GM12878 (cell line): ENCODE data around the gene MYO1H. TPM values are rescaled to one million over a fixed set of nuclear protein-coding genes. Genes with fewer than 3 reads are reported as not detected.

Source experiments
- ATAC-seq: fragments of 200-7000 bp; cut with Tn5 transposase; 3 replicates; pipeline ENCODE4 v1.9.1; 2020; ENCODE audit warnings: mild to moderate bottlenecking, moderate library complexity
- BruUV-seq: library from RNA; stranded (reverse); fragments of 400-500 nt; replicated peaks from 2 replicates; lab custom pipeline; 2021; lab: Mats Ljungman, UMichigan
- CTCF ChIA-PET: fragments of 300-600 bp; sonication (Branson Sonifier 250); formaldehyde crosslinking; extraction: SDS; loops from one replicate; lab custom pipeline; 2021; ENCODE audit warnings: inconsistent platforms; lab: Yijun Ruan, JAX
- POLR2A ChIA-PET: fragments of 350-600 bp; formaldehyde crosslinking; extraction: SDS; loops from one replicate; lab custom pipeline; 2021; ENCODE audit warnings: inconsistent platforms; lab: Charles Lee
- RAD21 ChIA-PET: fragments of 300-600 bp; sonication (Branson Sonifier 250); formaldehyde crosslinking; loops from one replicate; lab custom pipeline; 2023; ENCODE audit warnings: antibody characterized with exemption; ENCODE audit not compliant: unreplicated experiment; lab: Charles Lee
- SMC1A ChIA-PET: fragments of 300-600 bp; sonication (Branson Sonifier 250); formaldehyde crosslinking; loops from one replicate; lab custom pipeline; 2023; ENCODE audit not compliant: unreplicated experiment, uncharacterized antibody; lab: Charles Lee
- DNase-seq: peaks from one replicate; pipeline ENCODE4 v3.0.0-alpha.2; 2011; ENCODE audit warnings: low read depth, low spot score
- FAIRE-seq: peaks from 3 replicates; lab custom pipeline; 2011; peaks lifted over from hg19 to GRCh38; lab: Jason Lieb, UNC
- H2AFZ ChIP-seq: 2 replicates; pipeline ENCODE4 v1.6.0; 2011; ENCODE audit warnings: low read depth, low read length, control low read depth; ENCODE audit not compliant: control insufficient read depth
- H3K27ac ChIP-seq: 2 replicates; pipeline ENCODE4 v1.5.1; 2011; ENCODE audit warnings: control low read depth; ENCODE audit not compliant: control insufficient read depth, insufficient read depth
- H3K27me3 ChIP-seq, 2 experiments: replicated peaks in 1 of 2; 2 replicates each; pipeline versions ENCODE4 v1.6.0 to v1.6.1; 2011; ENCODE audit warnings: low read length in 1 of 2; ENCODE audit not compliant: control insufficient read depth in 2 of 2, insufficient read depth in 2 of 2
- H3K36me3 ChIP-seq, 2 experiments: 2 replicates each; pipeline ENCODE4 v1.5.1; 2011; ENCODE audit warnings: low read length in 1 of 2; ENCODE audit not compliant: control insufficient read depth in 2 of 2, insufficient read depth in 2 of 2
- H3K4me1 ChIP-seq: 2 replicates; pipeline ENCODE4 v1.6.1; 2011; ENCODE audit warnings: mild to moderate bottlenecking, low read length, moderate library complexity, mixed read lengths; ENCODE audit not compliant: control insufficient read depth, insufficient read depth
- H3K4me2 ChIP-seq: 2 replicates; pipeline ENCODE4 v1.6.0; 2011; ENCODE audit warnings: control low read depth; ENCODE audit not compliant: control insufficient read depth, insufficient read depth
- H3K4me3 ChIP-seq: fragments of 200-600 bp; sonication (generic); 2 replicates; pipeline ENCODE4 v1.5.1; 2016
- H3K79me2 ChIP-seq: 2 replicates; pipeline ENCODE4 v1.6.0; 2011; ENCODE audit warnings: low read length; ENCODE audit not compliant: control insufficient read depth, insufficient read depth
- H3K9ac ChIP-seq: 2 replicates; pipeline ENCODE4 v1.8.0; 2011; ENCODE audit warnings: low read length, control low read depth, mixed read lengths; ENCODE audit not compliant: control insufficient read depth, insufficient read depth
- H3K9me3 ChIP-seq: replicated peaks from 3 replicates; pipeline ENCODE4 v1.5.1; 2011; ENCODE audit warnings: mild to moderate bottlenecking, low read length; ENCODE audit not compliant: control insufficient read depth, insufficient read depth
- H4K20me1 ChIP-seq: 2 replicates; pipeline ENCODE4 v1.6.0; 2011; ENCODE audit not compliant: control insufficient read depth, insufficient read depth
- CBX5 ChIP-seq: sonication (generic); IDR thresholded peaks from 2 replicates; pipeline ENCODE4 v1.6.1; 2016; ENCODE audit warnings: low read depth, moderate library complexity, mild to moderate bottlenecking, inconsistent platforms
- WGBS: methylation state at CpG from one replicate; pipeline ENCODE4 v1.1.6; 2016; ENCODE audit warnings: low lambda C conversion rate; ENCODE audit not compliant: insufficient replicate concordance, insufficient coverage; ENCODE audit errors: missing lambda C conversion rate; 5-methylcytosine and 5-hydroxymethylcytosine counted together
- in situ Hi-C: fragments of 300-500 bp; cut with MboI; formaldehyde crosslinking; loops from 9 replicates; pipeline ENCODE4 v1.14.3; 2018; ENCODE audit warnings: mixed read lengths
- intact Hi-C: fragments of 100-400 bp; cut with micrococcal nuclease; formaldehyde crosslinking; loops from one replicate; pipeline ENCODE4 v1.14.2; 2022; ENCODE audit not compliant: unreplicated experiment
- polyA plus RNA-seq, 11 experiments: library from polyadenylated mRNA; depleted of rRNA in 4 of 11; unstranded in 6 of 11; stranded (reverse) in 5 of 11; fragments of >200 nt; fragmentation: Nextera tagmentation in 4 of 11; fragmentation: Illumina TruSeq in 1 of 11; extraction: Ambion mirVana in 4 of 11; extraction: Trizol in 1 of 11; gene quantifications; 1 replicate in 1 of 11; 2 replicates in 10 of 11; pipeline versions ENCODE4 v1.2.1 to v1.2.3, GENCODE V29; 2011 to 2016; ENCODE audit warnings: inconsistent platforms in 2 of 11, missing spikeins in 2 of 11, low read depth in 1 of 11
- total RNA-seq, 4 experiments: library from RNA; depleted of rRNA in 3 of 4; stranded (reverse); fragments of >200 nt in 3 of 4; fragmentation: Illumina TruSeq in 1 of 4; extraction: Trizol in 1 of 4; gene quantifications; 2 replicates each; pipeline versions ENCODE4 v1.2.1 to v1.2.3, GENCODE V29; 2013 to 2021
- TF ChIP-seq, protein P1 (sequence below): fragments of 450-650 bp; formaldehyde crosslinking; IDR thresholded peaks from 2 replicates; pipeline ENCODE4 v1.4.0; 2022; ENCODE audit warnings: mild to moderate bottlenecking, moderate library complexity
- TF ChIP-seq, protein P2 (sequence below): IDR thresholded peaks from 2 replicates; pipeline ENCODE4 v1.6.1; 2012; ENCODE audit warnings: low read length, inconsistent platforms
- TF ChIP-seq, protein P3 (sequence below), 3 experiments: IDR thresholded peaks in 2 of 3; conservative IDR thresholded peaks in 1 of 3; 2 replicates each; pipeline ENCODE4 v1.5.1; 2011; ENCODE audit warnings: low read depth in 3 of 3, low read length in 3 of 3, mild to moderate bottlenecking in 3 of 3, control low read depth in 2 of 3, moderate library complexity in 2 of 3, inconsistent platforms in 1 of 3, mixed read lengths in 1 of 3; ENCODE audit not compliant: control insufficient read depth in 2 of 3, insufficient read depth in 1 of 3; ENCODE audit errors: extremely low read depth in 1 of 3

Gene MYO1H
- total and polyA plus RNA-seq, 10 of the 15 experiments (the other 5 are each of a cell fraction or from before 2014, with no cell fraction given), result 0.05 TPM; not detected in 9

DNA sequence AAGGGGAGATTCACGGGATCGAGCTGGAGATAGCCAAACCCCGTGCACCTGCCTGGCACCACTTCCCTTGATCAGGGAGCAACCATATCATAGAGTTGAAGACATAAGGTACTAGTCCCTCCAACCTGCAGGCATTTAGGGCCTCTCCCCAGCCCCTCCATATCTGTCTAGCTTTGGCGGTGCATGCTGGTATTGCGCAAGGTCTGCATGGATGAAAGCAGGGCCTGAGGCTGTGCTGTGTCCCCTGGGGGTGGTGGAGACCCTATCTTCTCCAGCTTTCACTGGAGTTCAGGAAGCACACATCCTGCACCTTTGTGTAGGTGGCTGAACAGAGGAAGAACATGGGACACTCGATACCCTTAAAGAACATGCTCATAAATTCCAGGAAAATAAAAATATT, 82.5 kb downstream of the MYO1H start:
- FAIRE-seq, result no peak
- Histone ChIP-seq H3K9ac (no peak overlapping the region), H3K27me3 (no peaks in the 10 kb centered on the region), H3K4me2 (no peak overlapping the region), H4K20me1 (no peaks in the 10 kb centered on the region), H3K4me1 (no peaks in the 10 kb centered on the region; the same call in 1 of the 2 replicates), H3K27ac (no peak overlapping the region), H3K9me3 (no peaks in the 10 kb centered on the region), H2AFZ (no peak overlapping the region), H3K79me2 (no peaks in the 10 kb centered on the region), H3K4me3 (no peak overlapping the region), H3K36me3 (no peaks in the 10 kb centered on the region)
- in situ Hi-C loops, result loop anchor here (5.0 kb wide), 1 partner anchor 347 kb away; no protein-coding TSS in a partner anchor
- no peak for ATAC-seq
- BruUV-seq, result no TSS peak
- CTCF ChIA-PET, result interaction anchor here (0.7 to 1.2 kb wide), 2 partner anchors 9 to 13 kb away, joined by 4 to 7 read pairs; no protein-coding TSS in a partner anchor
- POLR2A ChIA-PET, result no interaction called here
- SMC1A ChIA-PET, result no interaction called here
- WGBS, result 63% methylated on average over 6 of the region's 6 CpGs
- RAD21 ChIA-PET, result no interaction called here
- intact Hi-C loops, result no loop called here
- no peak for DNase-seq
- TF ChIP-seq, protein P1, sequence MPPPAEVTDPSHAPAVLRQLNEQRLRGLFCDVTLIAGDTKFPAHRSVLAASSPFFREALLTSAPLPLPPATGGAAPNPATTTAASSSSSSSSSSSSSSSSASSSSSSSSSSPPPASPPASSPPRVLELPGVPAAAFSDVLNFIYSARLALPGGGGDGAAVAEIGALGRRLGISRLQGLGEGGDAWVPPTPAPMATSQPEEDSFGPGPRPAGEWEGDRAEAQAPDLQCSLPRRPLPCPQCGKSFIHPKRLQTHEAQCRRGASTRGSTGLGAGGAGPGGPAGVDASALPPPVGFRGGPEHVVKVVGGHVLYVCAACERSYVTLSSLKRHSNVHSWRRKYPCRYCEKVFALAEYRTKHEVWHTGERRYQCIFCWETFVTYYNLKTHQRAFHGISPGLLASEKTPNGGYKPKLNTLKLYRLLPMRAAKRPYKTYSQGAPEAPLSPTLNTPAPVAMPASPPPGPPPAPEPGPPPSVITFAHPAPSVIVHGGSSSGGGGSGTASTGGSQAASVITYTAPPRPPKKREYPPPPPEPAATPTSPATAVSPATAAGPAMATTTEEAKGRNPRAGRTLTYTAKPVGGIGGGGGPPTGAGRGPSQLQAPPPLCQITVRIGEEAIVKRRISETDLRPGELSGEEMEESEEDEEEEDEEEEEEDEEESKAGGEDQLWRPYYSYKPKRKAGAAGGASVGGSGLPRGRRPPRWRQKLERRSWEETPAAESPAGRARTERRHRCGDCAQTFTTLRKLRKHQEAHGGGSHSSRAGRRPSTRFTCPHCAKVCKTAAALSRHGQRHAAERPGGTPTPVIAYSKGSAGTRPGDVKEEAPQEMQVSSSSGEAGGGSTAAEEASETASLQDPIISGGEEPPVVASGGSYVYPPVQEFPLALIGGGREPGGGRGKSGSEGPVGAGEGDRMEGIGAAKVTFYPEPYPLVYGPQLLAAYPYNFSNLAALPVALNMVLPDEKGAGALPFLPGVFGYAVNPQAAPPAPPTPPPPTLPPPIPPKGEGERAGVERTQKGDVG (CRISPR knock-in tag), result no peak
- TF ChIP-seq CBX5, result no peak

DNA sequence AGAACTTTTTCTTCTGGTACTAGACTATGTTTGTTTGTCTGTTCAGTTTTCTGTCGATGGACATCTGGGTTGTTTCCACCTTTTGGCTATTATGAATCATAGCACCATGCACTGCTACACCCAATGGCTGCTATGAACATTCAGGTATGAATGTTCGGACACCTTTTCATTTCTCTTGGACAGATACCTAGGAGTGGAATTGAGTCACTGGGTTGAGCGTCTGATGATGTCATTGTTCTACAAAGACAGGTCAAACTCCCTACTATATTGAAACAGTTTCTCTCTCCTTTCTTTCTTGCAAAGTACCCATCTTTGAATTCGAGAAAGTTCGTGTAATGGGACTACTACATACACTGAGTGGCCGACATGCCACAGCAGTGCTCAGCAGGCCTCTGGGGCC, 84.7 kb downstream of the MYO1H start:
- Histone ChIP-seq H3K4me1 (no peaks in the 10 kb centered on the region; the same call in 1 of the 2 replicates), H3K9me3 (no peaks in the 10 kb centered on the region), H2AFZ (no peak overlapping the region), H3K36me3 (no peaks in the 10 kb centered on the region), H4K20me1 (no peaks in the 10 kb centered on the region), H3K4me3 (no peak overlapping the region), H3K27ac (no peak overlapping the region), H3K4me2 (no peak overlapping the region), H3K27me3 (no peaks in the 10 kb centered on the region), H3K79me2 (no peaks in the 10 kb centered on the region), H3K9ac (no peak overlapping the region)
- ChIA-PET CTCF (interaction anchor here (1.0 to 1.7 kb wide), 13 partner anchors 10 to 446 kb away, joined by 3 to 9 read pairs (median 4); no protein-coding TSS in a partner anchor), RAD21 (no interaction called here), SMC1A (interaction anchor here (1.2 to 1.5 kb wide), 3 partner anchors 42 to 344 kb away, joined by 3 to 4 read pairs (median 4); no protein-coding TSS in a partner anchor), POLR2A (no interaction called here)
- no TSS peak for BruUV-seq
- WGBS, result 8% methylated on average over 6 of the region's 6 CpGs
- intact Hi-C loops (loop anchor here (1.0 kb wide), 1 partner anchor 343 kb away; no protein-coding TSS in a partner anchor), in situ Hi-C loops (loop anchor here (5.0 kb wide), 1 partner anchor 345 kb away; no protein-coding TSS in a partner anchor)
- ATAC-seq (no peak; the same call in 2 of the 3 replicates), FAIRE-seq (no peak), DNase-seq (no peak)
- TF ChIP-seq, protein P2, sequence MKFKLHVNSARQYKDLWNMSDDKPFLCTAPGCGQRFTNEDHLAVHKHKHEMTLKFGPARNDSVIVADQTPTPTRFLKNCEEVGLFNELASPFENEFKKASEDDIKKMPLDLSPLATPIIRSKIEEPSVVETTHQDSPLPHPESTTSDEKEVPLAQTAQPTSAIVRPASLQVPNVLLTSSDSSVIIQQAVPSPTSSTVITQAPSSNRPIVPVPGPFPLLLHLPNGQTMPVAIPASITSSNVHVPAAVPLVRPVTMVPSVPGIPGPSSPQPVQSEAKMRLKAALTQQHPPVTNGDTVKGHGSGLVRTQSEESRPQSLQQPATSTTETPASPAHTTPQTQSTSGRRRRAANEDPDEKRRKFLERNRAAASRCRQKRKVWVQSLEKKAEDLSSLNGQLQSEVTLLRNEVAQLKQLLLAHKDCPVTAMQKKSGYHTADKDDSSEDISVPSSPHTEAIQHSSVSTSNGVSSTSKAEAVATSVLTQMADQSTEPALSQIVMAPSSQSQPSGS, result no peak
- TF ChIP-seq, protein P3, sequence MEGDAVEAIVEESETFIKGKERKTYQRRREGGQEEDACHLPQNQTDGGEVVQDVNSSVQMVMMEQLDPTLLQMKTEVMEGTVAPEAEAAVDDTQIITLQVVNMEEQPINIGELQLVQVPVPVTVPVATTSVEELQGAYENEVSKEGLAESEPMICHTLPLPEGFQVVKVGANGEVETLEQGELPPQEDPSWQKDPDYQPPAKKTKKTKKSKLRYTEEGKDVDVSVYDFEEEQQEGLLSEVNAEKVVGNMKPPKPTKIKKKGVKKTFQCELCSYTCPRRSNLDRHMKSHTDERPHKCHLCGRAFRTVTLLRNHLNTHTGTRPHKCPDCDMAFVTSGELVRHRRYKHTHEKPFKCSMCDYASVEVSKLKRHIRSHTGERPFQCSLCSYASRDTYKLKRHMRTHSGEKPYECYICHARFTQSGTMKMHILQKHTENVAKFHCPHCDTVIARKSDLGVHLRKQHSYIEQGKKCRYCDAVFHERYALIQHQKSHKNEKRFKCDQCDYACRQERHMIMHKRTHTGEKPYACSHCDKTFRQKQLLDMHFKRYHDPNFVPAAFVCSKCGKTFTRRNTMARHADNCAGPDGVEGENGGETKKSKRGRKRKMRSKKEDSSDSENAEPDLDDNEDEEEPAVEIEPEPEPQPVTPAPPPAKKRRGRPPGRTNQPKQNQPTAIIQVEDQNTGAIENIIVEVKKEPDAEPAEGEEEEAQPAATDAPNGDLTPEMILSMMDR (IDR thresholded peaks at IDR 0.05 in 2 of 3, conservative IDR thresholded peaks at IDR 0.05 in 1 of 3; ENCODE audit: control insufficient read depth in 2 of 3, extremely low read depth in 1 of 3, insufficient read depth in 1 of 3, low read depth in 3 of 3, low read length in 3 of 3), result no peak
